Activated T-helper 1 cell treated with anti-CD3 and anti-CD28 coated beads, Interleukin-12 subunit alpha, Interleukin-12 subunit beta, Interleukin-2, Interleukin-4 antibody, amounts not matched to agents 30 ng/mL and 10 ng/mL and 1 ng/mL, durations not matched to agents 14 hours and 24 hours and 36 hours (primary cell): Measurements from ENCODE around the gene C1QL2. TPM values are rescaled to one million over a fixed set of nuclear protein-coding genes. Genes with fewer than 3 reads are reported as not detected.
A peak's percentile ranks its signal among the peaks of the same experiment; 100 is the strongest.

Experiments used
- DNase-seq: peaks from one replicate; pipeline ENCODE4 v3.0.0; 2021; ENCODE audit warnings: low spot score
- H3K27ac Mint-ChIP-seq: one replicate; pipeline ENCODE4 v1.8.0; 2021; ENCODE audit warnings: mild to moderate bottlenecking, mixed read lengths
- H3K27me3 Mint-ChIP-seq: one replicate; pipeline ENCODE4 v1.8.0; 2022; ENCODE audit warnings: mild to moderate bottlenecking, moderate library complexity, mixed read lengths; ENCODE audit not compliant: insufficient read depth
- H3K36me3 Mint-ChIP-seq: one replicate; pipeline ENCODE4 v1.8.0; 2021; ENCODE audit warnings: low read depth, mixed read lengths
- H3K4me1 Mint-ChIP-seq: one replicate; pipeline ENCODE4 v1.8.0; 2021; ENCODE audit warnings: low read depth, mixed read lengths
- H3K4me3 Mint-ChIP-seq: one replicate; pipeline ENCODE4 v1.8.0; 2021; ENCODE audit warnings: mild to moderate bottlenecking, moderate library complexity, mixed read lengths
- H3K9me3 Mint-ChIP-seq: one replicate; pipeline ENCODE4 v1.8.0; 2021; ENCODE audit warnings: mixed read lengths
- intact Hi-C: fragments of 100-400 bp; cut with micrococcal nuclease; formaldehyde crosslinking; loops from one replicate; pipeline ENCODE4 v1.15.1; 2024
- total RNA-seq: library from RNA; stranded (reverse); gene quantifications from 2 replicates; pipeline ENCODE4 v1.2.3, GENCODE V29; 2022

Gene C1QL2
- total RNA-seq, 1 donor from 2014 or later: not detected

- no peaks in the 10 kb centered on the region for H3K4me1 Mint-ChIP-seq
- H3K4me3 Mint-ChIP-seq: no peak overlapping the region
- no peaks in the 10 kb centered on the region for H3K9me3 Mint-ChIP-seq
- intact Hi-C loops: loop anchor here (2.0 kb wide), 1 partner anchor 952 kb away; no protein-coding TSS in a partner anchor
- no peak for DNase-seq
- no peaks in the 10 kb centered on the region for H3K27me3 Mint-ChIP-seq
- no peaks in the 10 kb centered on the region for H3K36me3 Mint-ChIP-seq
- H3K27ac Mint-ChIP-seq: no peak overlapping the region
These were observed 16.4 kb upstream of the C1QL2 start for GRCh38 chr2:119174993-119175347.

- Mint-ChIP-seq H3K36me3 (no peaks in the 10 kb centered on the region), H3K27ac (no peak overlapping the region), H3K4me1 (no peaks in the 10 kb centered on the region), H3K4me3 (no peak overlapping the region), H3K9me3 (no peaks in the 10 kb centered on the region), H3K27me3 (no peaks in the 10 kb centered on the region)
- intact Hi-C loops: loop anchor here (2.0 kb wide), 1 partner anchor 952 kb away; no protein-coding TSS in a partner anchor
- DNase-seq: peak; percentile 8
These were observed 15.9 kb upstream of the C1QL2 start for GRCh38 chr2:119174216-119174992.

GRCh38 chr2:119173556-119174060 is 15.1 kb upstream of the C1QL2 start:
- intact Hi-C loops: loop anchor here (2.0 kb wide), 1 partner anchor 951 kb away; no protein-coding TSS in a partner anchor
- Mint-ChIP-seq H3K9me3 (no peaks in the 10 kb centered on the region), H3K27me3 (no peaks in the 10 kb centered on the region), H3K36me3 (no peaks in the 10 kb centered on the region), H3K4me1 (no peaks in the 10 kb centered on the region), H3K4me3 (no peak overlapping the region), H3K27ac (no peak overlapping the region)
- DNase-seq: no peak

- Mint-ChIP-seq H3K27ac (no peak overlapping the region), H3K4me1 (no peaks in the 10 kb centered on the region), H3K36me3 (no peaks in the 10 kb centered on the region), H3K27me3 (no peaks in the 10 kb centered on the region), H3K9me3 (no peaks in the 10 kb centered on the region), H3K4me3 (no peak overlapping the region)
- intact Hi-C loops: no loop called here
- DNase-seq: no peak
These were observed 12.0 kb upstream of the C1QL2 start for GRCh38 chr2:119170504-119170903.

GRCh38 chr2:119169717-119170116 is 11.2 kb upstream of the C1QL2 start:
- Mint-ChIP-seq H3K4me3 (no peak overlapping the region), H3K27ac (no peak overlapping the region), H3K27me3 (no peaks in the 10 kb centered on the region), H3K9me3 (no peaks in the 10 kb centered on the region), H3K4me1 (no peaks in the 10 kb centered on the region), H3K36me3 (no peaks in the 10 kb centered on the region)
- no peak for DNase-seq
- intact Hi-C loops: no loop called here

- DNase-seq: no peak
- intact Hi-C loops: no loop called here
- H3K9me3 Mint-ChIP-seq: no peaks in the 10 kb centered on the region
- no peaks in the 10 kb centered on the region for H3K36me3 Mint-ChIP-seq
- H3K4me1 Mint-ChIP-seq: no peaks in the 10 kb centered on the region
- no peak overlapping the region for H3K27ac Mint-ChIP-seq
- H3K4me3 Mint-ChIP-seq: no peak overlapping the region
- peaks cover 47% of the 10 kb centered on the region for H3K27me3 Mint-ChIP-seq
These were observed 1.9 kb upstream of the C1QL2 start for GRCh38 chr2:119160361-119160990.

- Mint-ChIP-seq H3K4me1 (no peaks in the 10 kb centered on the region), H3K27me3 (peaks cover 57% of the 10 kb centered on the region), H3K36me3 (no peaks in the 10 kb centered on the region), H3K9me3 (no peaks in the 10 kb centered on the region), H3K27ac (no peak overlapping the region), H3K4me3 (no peak overlapping the region)
- intact Hi-C loops: loop anchor here (5.0 kb wide), 1 partner anchor 301 kb away; no protein-coding TSS in a partner anchor
- DNase-seq: no peak
These were observed 570 bp downstream of the C1QL2 start for GRCh38 chr2:119157850-119158511.

GRCh38 chr2:119156891-119157773 is 1.4 kb downstream of the C1QL2 start:
- Mint-ChIP-seq H3K4me3 (no peak overlapping the region), H3K27me3 (peaks cover 54% of the 10 kb centered on the region), H3K9me3 (no peaks in the 10 kb centered on the region), H3K36me3 (no peaks in the 10 kb centered on the region), H3K27ac (no peak overlapping the region), H3K4me1 (no peaks in the 10 kb centered on the region)
- intact Hi-C loops: loop anchor here (5.0 kb wide), 1 partner anchor 300 kb away; no protein-coding TSS in a partner anchor
- DNase-seq: no peak

GRCh38 chr2:119156105-119156890 is 2.3 kb downstream of the C1QL2 start:
- no peaks in the 10 kb centered on the region for H3K9me3 Mint-ChIP-seq
- H3K27ac Mint-ChIP-seq: no peak overlapping the region
- no peak for DNase-seq
- no peak overlapping the region for H3K4me3 Mint-ChIP-seq
- no peaks in the 10 kb centered on the region for H3K36me3 Mint-ChIP-seq
- intact Hi-C loops: loop anchor here (5.0 kb wide), 1 partner anchor 299 kb away; no protein-coding TSS in a partner anchor
- peaks cover 50% of the 10 kb centered on the region for H3K27me3 Mint-ChIP-seq
- no peaks in the 10 kb centered on the region for H3K4me1 Mint-ChIP-seq

- Mint-ChIP-seq H3K36me3 (no peaks in the 10 kb centered on the region), H3K27me3 (peaks cover 45% of the 10 kb centered on the region), H3K9me3 (no peaks in the 10 kb centered on the region), H3K4me1 (no peaks in the 10 kb centered on the region), H3K27ac (no peak overlapping the region), H3K4me3 (no peak overlapping the region)
- intact Hi-C loops: loop anchor here (5.0 kb wide), 1 partner anchor 298 kb away; no protein-coding TSS in a partner anchor
- DNase-seq: no peak
These were observed 2.9 kb downstream of the C1QL2 start for GRCh38 chr2:119155633-119156032.

GRCh38 chr2:119154076-119154475 is 4.5 kb downstream of the C1QL2 start:
- H3K4me3 Mint-ChIP-seq: no peak overlapping the region

More at GRCh38 chr2:119154076-119154475, 4.5 kb downstream of the C1QL2 start:
- Mint-ChIP-seq H3K9me3 (no peaks in the 10 kb centered on the region), H3K4me1 (no peaks in the 10 kb centered on the region), H3K27me3 (peaks cover 36% of the 10 kb centered on the region), H3K36me3 (no peaks in the 10 kb centered on the region), H3K27ac (no peak overlapping the region)
- no peak for DNase-seq
- intact Hi-C loops: no loop called here
